SK-N-SH (cell line): Measurements from ENCODE around the gene SLC2A5. TPM values are rescaled to one million over a fixed set of nuclear protein-coding genes. Genes with fewer than 3 reads are reported as not detected.
"Not testable (repeated sequence)": the region's sequence is repeated elsewhere in the genome, so short reads cannot be mapped to it uniquely, and the experiment has no call there.

Experiments
- CTCF ChIA-PET: fragments of 300-600, 350-600 bp; formaldehyde crosslinking; extraction: SDS; loops from one replicate; lab custom pipeline; 2021; lab: Yijun Ruan, JAX
- POLR2A ChIA-PET: fragments of 350-600 bp; sonication (Branson Sonifier 250); formaldehyde crosslinking; extraction: SDS; loops from one replicate; lab custom pipeline; 2020; ENCODE audit warnings: antibody characterized with exemption, inconsistent platforms; lab: Yijun Ruan, JAX
- DNase-seq: peaks from one replicate; pipeline ENCODE4 v3.0.0; 2012
- H2AFZ ChIP-seq: fragments of 200-600 bp; sonication (generic); 2 replicates; pipeline ENCODE4 v1.8.1; 2016; ENCODE audit warnings: antibody characterized with exemption, mild to moderate bottlenecking, low read depth
- H3F3A ChIP-seq: fragments of 200-600 bp; sonication (generic); replicated peaks from 2 replicates; pipeline ENCODE3; 2016; ENCODE audit warnings: antibody characterized with exemption, mild to moderate bottlenecking; ENCODE audit not compliant: insufficient read depth
- H3K27ac ChIP-seq, 2 experiments: fragments of 200-500 bp in 1 of 2; fragments of 200-600 bp in 1 of 2; sonication (Bioruptor generic) in 1 of 2; sonication (generic), shearing (Covaris generic) in 1 of 2; 2 replicates each; pipeline versions ENCODE4 v1.5.1 to v1.6.1; 2014 to 2016; ENCODE audit warnings: low read depth in 2 of 2, inconsistent platforms in 1 of 2, low read length in 1 of 2, mild to moderate bottlenecking in 1 of 2, mixed read lengths in 1 of 2
- H3K27me3 ChIP-seq: fragments of 200-600 bp; sonication (generic), shearing (Covaris generic); 2 replicates; pipeline ENCODE4 v1.6.1; 2016; ENCODE audit warnings: mixed run types; ENCODE audit not compliant: insufficient read depth
- H3K36me3 ChIP-seq, 2 experiments: fragments of 200-500 bp in 1 of 2; fragments of 200-600 bp in 1 of 2; sonication (Bioruptor generic) in 1 of 2; sonication (generic) in 1 of 2; replicated peaks in 1 of 2; 2 replicates each; pipeline versions ENCODE3 to v1.5.1; 2014 to 2016; ENCODE audit warnings: low read length in 1 of 2, mild to moderate bottlenecking in 1 of 2; ENCODE audit not compliant: insufficient read depth in 2 of 2, control insufficient read depth in 1 of 2
- H3K4me1 ChIP-seq, 2 experiments: fragments of 200-500 bp in 1 of 2; fragments of 200-600 bp in 1 of 2; sonication (Bioruptor generic) in 1 of 2; sonication (generic), shearing (Covaris generic) in 1 of 2; 2 replicates each; pipeline versions ENCODE4 v1.5.1 to v1.6.1; 2014 to 2016; ENCODE audit warnings: low read depth in 1 of 2, low read length in 1 of 2, mixed run types in 1 of 2; ENCODE audit not compliant: insufficient read depth in 2 of 2, control insufficient read depth in 1 of 2
- H3K4me2 ChIP-seq: fragments of 200-600 bp; sonication (generic), shearing (Covaris generic); 2 replicates; pipeline ENCODE4 v1.6.1; 2017; ENCODE audit warnings: mixed run types
- H3K4me3 ChIP-seq, 2 experiments: fragments of 200-500 bp in 1 of 2; fragments of 200-600 bp in 1 of 2; sonication (Bioruptor generic) in 1 of 2; sonication (generic), shearing (Covaris generic) in 1 of 2; 2 replicates each; pipeline versions ENCODE4 v1.5.1 to v1.8.1; 2014 to 2016; ENCODE audit warnings: low read depth in 2 of 2, inconsistent platforms in 1 of 2, low read length in 1 of 2, mild to moderate bottlenecking in 1 of 2, mixed read lengths in 1 of 2, moderate library complexity in 1 of 2
- H3K79me2 ChIP-seq: fragments of 200-600 bp; sonication (generic); 2 replicates; pipeline ENCODE4 v1.8.1; 2017; ENCODE audit warnings: mild to moderate bottlenecking; ENCODE audit not compliant: insufficient read depth
- H3K9ac ChIP-seq: fragments of 200-600 bp; sonication (generic); 2 replicates; pipeline ENCODE4 v1.6.1; 2017; ENCODE audit warnings: mixed run types
- H3K9me2 ChIP-seq: fragments of 200-600 bp; sonication (generic); 2 replicates; pipeline ENCODE4 v1.6.1; 2017; ENCODE audit warnings: mixed run types
- H3K9me3 ChIP-seq: fragments of 200-600 bp; sonication (generic); 2 replicates; pipeline ENCODE4 v1.6.1; 2017; ENCODE audit warnings: mixed run types, mild to moderate bottlenecking, moderate library complexity
- H4K20me1 ChIP-seq: fragments of 200-600 bp; sonication (generic); 2 replicates; pipeline ENCODE4 v1.6.1; 2017; ENCODE audit warnings: mild to moderate bottlenecking, mixed run types; ENCODE audit not compliant: insufficient read depth
- CTCF ChIP-seq: fragments of 200-600 bp; sonication (generic); IDR thresholded peaks from 2 replicates; pipeline ENCODE4 v1.6.1; 2017; ENCODE audit warnings: antibody characterized with exemption, mild to moderate bottlenecking, moderate library complexity
- ELF1 ChIP-seq: IDR thresholded peaks from 2 replicates; pipeline ENCODE4 v1.4.0; 2012
- FOXJ3 ChIP-seq: sonication (generic); formaldehyde crosslinking; IDR thresholded peaks from 2 replicates; pipeline ENCODE4 v1.5.1; 2020; ENCODE audit warnings: mild to moderate bottlenecking, missing genetic modification reagents
- FOXM1 ChIP-seq: IDR thresholded peaks from 2 replicates; pipeline ENCODE4 v1.4.0; 2012; ENCODE audit warnings: low read depth, mild to moderate bottlenecking
- GABPA ChIP-seq: IDR thresholded peaks from 2 replicates; pipeline ENCODE4 v1.4.0; 2012; ENCODE audit warnings: low read depth, mild to moderate bottlenecking
- GATA2 ChIP-seq: sonication (generic); formaldehyde crosslinking; IDR thresholded peaks from 2 replicates; pipeline ENCODE4 v1.5.0; 2020; ENCODE audit warnings: mild to moderate bottlenecking, missing genetic modification reagents
- IRF3 ChIP-seq: fragments of 150-350 bp; IDR thresholded peaks from 2 replicates; pipeline ENCODE4 v1.6.1; 2016; ENCODE audit warnings: mild to moderate bottlenecking, low read depth, low read length
- MEF2A ChIP-seq: IDR thresholded peaks from 2 replicates; pipeline ENCODE4 v1.4.0; 2012; ENCODE audit warnings: low read depth, borderline replicate concordance
- NFIC ChIP-seq: IDR thresholded peaks from 2 replicates; pipeline ENCODE4 v1.4.0; 2012; ENCODE audit warnings: borderline replicate concordance
- NRF1 ChIP-seq: IDR thresholded peaks from 2 replicates; pipeline ENCODE4 v1.6.1; 2012; ENCODE audit warnings: low read depth, mild to moderate bottlenecking, low read length
- RAD21 ChIP-seq: IDR thresholded peaks from 2 replicates; pipeline ENCODE4 v1.6.1; 2012; ENCODE audit warnings: mild to moderate bottlenecking, low read length
- RCOR1 ChIP-seq: fragments of 150-350 bp; IDR thresholded peaks from 2 replicates; pipeline ENCODE4 v1.6.1; 2017; ENCODE audit warnings: antibody characterized with exemption, low read length
- REST ChIP-seq: IDR thresholded peaks from 2 replicates; pipeline ENCODE4 v1.6.1; 2012; ENCODE audit warnings: mild to moderate bottlenecking, low read depth, low read length, moderate library complexity
- RXRA ChIP-seq: IDR thresholded peaks from 2 replicates; pipeline ENCODE4 v1.4.0; 2012; ENCODE audit warnings: low read depth, mild to moderate bottlenecking, borderline replicate concordance
- SIN3A ChIP-seq: IDR thresholded peaks from 2 replicates; pipeline ENCODE4 v1.6.1; 2012; ENCODE audit warnings: low read depth, mild to moderate bottlenecking, low read length, moderate library complexity, borderline replicate concordance
- SMC3 ChIP-seq: IDR thresholded peaks from 2 replicates; pipeline ENCODE4 v1.6.1; 2012; ENCODE audit warnings: low read depth, low read length, improper control_type of control experiment
- TCF12 ChIP-seq: IDR thresholded peaks from 2 replicates; pipeline ENCODE4 v1.4.0; 2012
- USF1 ChIP-seq: IDR thresholded peaks from 2 replicates; pipeline ENCODE4 v1.4.0; 2012; ENCODE audit warnings: low read depth, borderline replicate concordance
- USF2 ChIP-seq: fragments of 150-350 bp; IDR thresholded peaks from 2 replicates; pipeline ENCODE4 v1.6.1; 2017; ENCODE audit warnings: antibody characterized with exemption, low read length, low read depth, borderline replicate concordance
- YY1 ChIP-seq: IDR thresholded peaks from 2 replicates; pipeline ENCODE4 v1.4.0; 2012; ENCODE audit warnings: low read depth, mild to moderate bottlenecking
- WGBS: methylation state at CpG from one replicate; pipeline ENCODE4 v1.1.6; 2017; ENCODE audit warnings: low lambda C conversion rate; 5-methylcytosine and 5-hydroxymethylcytosine counted together
- polyA plus RNA-seq, 3 experiments: library from polyadenylated mRNA; depleted of rRNA; stranded (reverse); fragments of >200 nt; gene quantifications; 2 replicates each; pipeline ENCODE4 v1.2.3, GENCODE V29; 2012

Gene SLC2A5
- polyA plus RNA-seq, 1 of the 3 experiments (the other 2 are of a cell fraction): 0.02 TPM

- H3K4me1 ChIP-seq: no peaks in the 10 kb centered on the region
- no peaks in the 10 kb centered on the region for H3K9me2 ChIP-seq
- CTCF ChIA-PET: interaction anchor here (1.0 to 1.9 kb wide), 2 partner anchors 8 to 26 kb away, joined by 3 to 6 read pairs; no protein-coding TSS in a partner anchor
- H3F3A ChIP-seq: no peaks in the 10 kb centered on the region
- H4K20me1 ChIP-seq: no peaks in the 10 kb centered on the region
- no peaks in the 10 kb centered on the region for H3K79me2 ChIP-seq
- H3K27me3 ChIP-seq: no peaks in the 10 kb centered on the region
- H3K27ac ChIP-seq: no peak overlapping the region
- H3K9ac ChIP-seq: no peak overlapping the region
- POLR2A ChIA-PET: no interaction called here
- H3K9me3 ChIP-seq: no peaks in the 10 kb centered on the region
- no peak for DNase-seq
- H3K4me3 ChIP-seq: no peak overlapping the region
- WGBS: 29% methylated on average over 4 of the region's 12 CpGs
- no peak overlapping the region for H2AFZ ChIP-seq
- H3K4me2 ChIP-seq: no peak overlapping the region
- H3K36me3 ChIP-seq: no peaks in the 10 kb centered on the region
- no peak for TF ChIP-seq MEF2A
- no peak for TF ChIP-seq YY1
- no peak for TF ChIP-seq NRF1
- no peak for TF ChIP-seq NFIC
- TF ChIP-seq FOXJ3 (CRISPR knock-in tag): no peak
- no peak for TF ChIP-seq FOXM1
- TF ChIP-seq TCF12: no peak
- no peak for TF ChIP-seq CTCF
- no peak for TF ChIP-seq GABPA
- TF ChIP-seq SMC3: no peak
- no peak for TF ChIP-seq RAD21
- no peak for TF ChIP-seq REST
- TF ChIP-seq RCOR1: no peak
- no peak for TF ChIP-seq RXRA
- TF ChIP-seq SIN3A: no peak
- TF ChIP-seq IRF3: no peak
- TF ChIP-seq GATA2 (CRISPR knock-in tag): no peak
- TF ChIP-seq USF2: no peak
- TF ChIP-seq ELF1: no peak
- TF ChIP-seq USF1: no peak
Measured at GRCh38 chr1:9031484-9032259, 37.8 kb downstream of the SLC2A5 start.

GRCh38 chr1:9031077-9031476, 38.4 kb downstream of the SLC2A5 start:
- 39% methylated on average over 4 of the region's 4 CpGs for WGBS
- H3K9me2 ChIP-seq, H3K9ac ChIP-seq, H3K4me1 ChIP-seq, H3K9me3 ChIP-seq, POLR2A ChIA-PET, H3K79me2 ChIP-seq, DNase-seq, H3K27me3 ChIP-seq, H4K20me1 ChIP-seq, H3K36me3 ChIP-seq, CTCF ChIA-PET, H3K27ac ChIP-seq, H3F3A ChIP-seq, H3K4me2 ChIP-seq, H2AFZ ChIP-seq, H3K4me3 ChIP-seq: not testable (repeated sequence)
